Measurements from ENCODE around the gene FBXO47.
"Not testable (repeated sequence)": the region's sequence is repeated elsewhere in the genome, so short reads cannot be mapped to it uniquely, and the experiment has no call there.

FBXO47 gene

DNA sequence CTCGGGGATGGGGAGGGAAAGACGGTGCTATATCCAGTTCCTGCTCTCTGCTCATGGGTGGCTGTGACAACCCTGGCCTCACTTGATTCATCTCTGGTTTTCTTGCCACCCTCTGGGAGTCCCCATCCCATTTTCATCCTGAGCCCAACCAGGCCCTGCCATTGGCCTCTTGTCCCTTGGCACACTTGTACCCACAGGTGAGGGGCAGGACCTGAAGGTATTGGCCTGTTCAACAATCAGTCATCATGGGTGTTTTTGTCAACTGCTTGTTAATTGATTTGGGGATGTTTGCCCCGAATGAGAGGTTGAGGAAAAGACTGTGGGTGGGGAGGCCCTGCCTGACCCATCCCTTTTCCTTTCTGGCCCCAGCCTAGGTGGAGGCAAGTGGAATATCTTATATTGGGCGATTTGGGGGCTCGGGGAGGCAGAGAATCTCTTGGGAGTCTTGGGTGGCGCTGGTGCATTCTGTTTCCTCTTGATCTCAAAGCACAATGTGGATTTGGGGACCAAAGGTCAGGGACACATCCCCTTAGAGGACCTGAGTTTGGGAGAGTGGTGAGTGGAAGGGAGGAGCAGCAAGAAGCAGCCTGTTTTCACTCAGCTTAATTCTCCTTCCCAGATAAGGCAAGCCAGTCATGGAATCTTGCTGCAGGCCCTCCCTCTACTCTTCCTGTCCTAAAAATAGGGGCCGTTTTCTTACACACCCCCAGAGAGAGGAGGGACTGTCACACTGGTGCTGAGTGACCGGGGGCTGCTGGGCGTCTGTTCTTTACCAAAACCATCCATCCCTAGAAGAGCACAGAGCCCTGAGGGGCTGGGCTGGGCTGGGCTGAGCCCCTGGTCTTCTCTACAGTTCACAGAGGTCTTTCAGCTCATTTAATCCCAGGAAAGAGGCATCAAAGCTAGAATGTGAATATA, 46.6 kb downstream of the FBXO47 start:
- no peak for DNase-seq

DNA sequence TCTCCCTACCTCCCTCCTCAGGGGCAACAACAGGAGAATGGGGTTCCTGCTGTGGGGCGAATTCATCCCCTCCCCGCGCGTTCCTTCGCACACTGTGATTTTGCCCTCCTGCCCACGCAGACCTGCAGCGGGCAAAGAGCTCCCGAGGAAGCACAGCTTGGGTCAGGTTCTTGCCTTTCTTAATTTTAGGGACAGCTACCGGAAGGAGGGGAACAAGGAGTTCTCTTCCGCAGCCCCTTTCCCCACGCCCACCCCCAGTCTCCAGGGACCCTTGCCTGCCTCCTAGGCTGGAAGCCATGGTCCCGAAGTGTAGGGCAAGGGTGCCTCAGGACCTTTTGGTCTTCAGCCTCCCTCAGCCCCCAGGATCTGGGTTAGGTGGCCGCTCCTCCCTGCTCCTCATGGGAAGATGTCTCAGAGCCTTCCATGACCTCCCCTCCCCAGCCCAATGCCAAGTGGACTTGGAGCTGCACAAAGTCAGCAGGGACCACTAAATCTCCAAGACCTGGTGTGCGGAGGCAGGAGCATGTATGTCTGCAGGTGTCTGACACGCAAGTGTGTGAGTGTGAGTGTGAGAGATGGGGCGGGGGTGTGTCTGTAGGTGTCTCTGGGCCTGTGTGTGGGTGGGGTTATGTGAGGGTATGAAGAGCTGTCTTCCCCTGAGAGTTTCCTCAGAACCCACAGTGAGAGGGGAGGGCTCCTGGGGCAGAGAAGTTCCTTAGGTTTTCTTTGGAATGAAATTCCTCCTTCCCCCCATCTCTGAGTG, 47.7 kb downstream of the FBXO47 start:
- DNase-seq, result no peak

DNA sequence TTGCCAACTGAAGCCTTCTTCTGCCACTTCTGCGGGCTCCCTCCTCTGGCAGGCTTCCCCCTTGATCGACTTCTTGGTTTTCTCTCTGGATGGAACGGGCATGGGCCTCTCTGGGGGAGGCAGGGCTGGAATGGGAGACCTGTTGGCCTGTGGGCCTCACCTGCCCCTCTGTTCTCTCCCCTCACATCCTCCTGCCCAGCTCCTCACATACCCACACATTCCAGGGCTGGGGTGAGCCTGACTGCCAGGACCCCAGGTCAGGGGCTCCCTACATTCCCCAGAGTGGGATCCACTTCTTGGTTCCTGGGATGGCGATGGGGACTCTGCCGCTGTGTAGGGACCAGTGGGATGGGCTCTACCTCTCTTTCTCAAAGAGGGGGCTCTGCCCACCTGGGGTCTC, 48.3 kb downstream of the FBXO47 start:
- DNase-seq, result no peak

DNA sequence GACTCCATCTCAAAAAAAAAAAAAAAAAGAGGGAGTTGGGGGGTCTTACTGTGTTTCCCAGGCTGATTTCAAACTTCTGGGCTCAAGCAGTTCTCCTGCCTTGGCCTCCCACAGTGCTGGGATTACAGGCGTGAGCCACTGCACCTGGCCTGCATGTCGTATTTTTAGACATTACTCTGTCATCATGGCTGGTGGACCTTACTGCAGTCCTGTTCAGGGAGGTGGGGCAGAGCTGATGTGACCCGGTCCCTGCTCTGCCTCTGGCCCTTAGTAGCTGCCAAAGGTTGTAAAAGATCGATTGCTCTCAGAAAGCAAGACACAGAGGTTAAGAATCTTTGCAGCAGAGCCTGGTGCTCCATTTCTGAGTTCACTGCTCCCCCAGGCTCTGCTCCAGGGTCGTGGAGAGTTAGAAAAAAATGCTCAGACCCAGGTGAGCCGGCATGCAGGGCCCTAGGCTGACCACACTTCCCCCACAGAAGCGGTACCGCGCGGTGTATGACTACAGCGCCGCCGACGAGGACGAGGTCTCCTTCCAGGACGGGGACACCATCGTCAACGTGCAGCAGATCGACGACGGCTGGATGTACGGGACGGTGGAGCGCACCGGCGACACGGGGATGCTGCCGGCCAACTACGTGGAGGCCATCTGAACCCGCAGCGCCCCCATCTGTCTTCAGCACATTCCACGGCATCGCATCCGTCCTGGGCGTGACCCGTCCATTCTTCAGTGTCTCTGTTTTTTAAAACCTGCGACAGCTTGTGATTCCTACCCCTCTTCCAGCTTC, 48.9 kb downstream of the FBXO47 start:
- DNase-seq, result no peak

DNA sequence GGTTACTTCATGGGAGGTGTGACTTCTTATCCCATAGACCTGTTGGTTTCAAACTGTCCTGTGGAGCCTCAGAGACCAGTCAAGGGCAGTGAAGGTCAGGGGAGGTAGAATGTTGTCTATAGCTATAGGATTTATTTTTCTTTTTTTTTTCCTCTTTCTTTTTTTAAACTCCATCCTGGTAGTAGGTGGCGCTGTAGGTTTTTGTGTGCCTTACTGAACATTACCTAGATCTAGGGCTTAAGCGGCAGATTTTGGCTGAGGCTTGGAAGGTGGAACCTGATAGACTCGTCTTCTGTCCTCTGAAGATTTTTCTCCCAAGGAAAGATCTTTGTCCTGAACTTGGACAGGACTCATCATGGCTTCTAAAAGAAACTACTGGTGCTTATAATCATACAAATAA, 49.9 kb downstream of the FBXO47 start:
- no peak for DNase-seq

DNA sequence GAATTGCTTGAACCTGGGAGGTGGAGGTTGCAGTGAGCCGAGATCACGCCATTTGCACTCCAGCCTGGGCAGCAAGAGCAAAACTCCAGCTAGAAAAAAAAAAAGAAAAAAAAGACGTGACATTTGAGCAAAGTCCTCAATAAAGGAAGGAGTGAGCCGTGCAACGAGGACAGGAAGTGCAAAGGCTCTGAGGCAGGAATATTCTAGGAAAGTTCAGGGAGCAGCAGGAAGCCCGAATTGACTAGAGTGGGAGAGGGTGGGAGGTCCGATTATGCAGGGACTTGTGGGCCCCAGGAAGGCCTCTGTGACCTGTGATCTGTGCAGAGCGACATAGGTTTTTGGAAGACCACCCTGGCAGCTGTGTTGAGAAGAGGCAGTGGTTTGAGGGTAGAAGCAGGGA, 50.4 kb downstream of the FBXO47 start:
- DNase-seq, result no peak

DNA sequence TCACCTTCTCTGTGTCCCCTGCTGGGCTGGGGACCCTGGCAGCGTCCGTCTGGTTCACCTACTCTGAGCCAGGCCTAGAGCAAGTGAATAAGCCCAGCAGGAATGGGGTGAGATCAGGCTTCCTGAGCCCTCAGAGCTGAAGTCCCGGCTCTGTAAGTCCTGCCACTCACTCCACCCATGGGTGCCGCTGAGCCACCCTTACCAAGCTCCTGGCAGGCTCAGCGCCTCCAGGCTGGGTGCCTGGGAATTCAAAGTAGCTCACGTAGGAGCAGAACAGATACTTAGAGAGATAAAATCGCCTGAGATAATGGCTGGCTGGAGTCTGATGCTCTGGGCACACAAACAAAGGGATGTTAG, 51.6 kb downstream of the FBXO47 start:
- no peak for DNase-seq

DNA sequence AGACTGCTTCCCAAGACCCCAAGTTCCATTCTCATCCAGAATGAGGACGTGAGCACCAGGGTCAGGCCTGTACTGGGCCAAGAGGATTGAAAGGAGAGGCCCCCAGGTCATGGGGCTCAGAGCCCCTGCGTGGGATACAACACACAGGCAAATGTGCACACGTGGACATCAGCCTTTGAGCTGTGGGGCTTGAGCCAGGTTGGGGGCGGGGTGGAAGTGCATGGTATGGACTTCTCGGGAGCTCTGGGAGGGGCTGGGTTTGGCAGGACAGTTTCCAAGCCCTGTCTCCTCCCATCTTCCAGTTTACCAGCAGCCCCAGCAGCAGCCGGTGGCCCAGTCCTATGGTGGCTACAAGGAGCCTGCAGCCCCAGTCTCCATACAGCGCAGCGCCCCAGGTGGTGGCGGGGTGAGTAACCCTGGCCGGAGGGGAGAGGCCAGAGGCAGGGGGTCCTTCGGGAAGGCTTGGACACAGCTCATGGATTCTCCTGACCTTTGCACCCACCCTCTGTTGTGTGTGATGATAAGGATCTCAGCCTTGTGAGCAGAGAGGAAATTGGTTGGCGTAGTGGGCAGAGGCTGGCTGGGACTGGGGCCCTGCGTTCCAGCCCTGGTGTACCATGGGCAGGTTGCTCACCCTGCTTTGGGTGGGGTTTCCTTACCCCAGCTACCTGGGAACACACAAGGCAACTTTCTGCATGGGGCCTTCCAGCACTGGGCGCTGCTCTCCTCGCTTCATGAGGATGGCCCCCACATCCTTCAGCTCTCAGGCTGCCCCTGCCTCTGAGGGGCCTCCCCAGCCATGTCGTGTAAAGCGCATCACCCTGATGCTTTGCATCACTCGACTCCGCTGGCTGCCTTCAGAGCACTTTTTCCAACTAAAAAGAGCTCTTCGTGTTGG, 52.2 kb downstream of the FBXO47 start:
- DNase-seq, result no peak

DNA sequence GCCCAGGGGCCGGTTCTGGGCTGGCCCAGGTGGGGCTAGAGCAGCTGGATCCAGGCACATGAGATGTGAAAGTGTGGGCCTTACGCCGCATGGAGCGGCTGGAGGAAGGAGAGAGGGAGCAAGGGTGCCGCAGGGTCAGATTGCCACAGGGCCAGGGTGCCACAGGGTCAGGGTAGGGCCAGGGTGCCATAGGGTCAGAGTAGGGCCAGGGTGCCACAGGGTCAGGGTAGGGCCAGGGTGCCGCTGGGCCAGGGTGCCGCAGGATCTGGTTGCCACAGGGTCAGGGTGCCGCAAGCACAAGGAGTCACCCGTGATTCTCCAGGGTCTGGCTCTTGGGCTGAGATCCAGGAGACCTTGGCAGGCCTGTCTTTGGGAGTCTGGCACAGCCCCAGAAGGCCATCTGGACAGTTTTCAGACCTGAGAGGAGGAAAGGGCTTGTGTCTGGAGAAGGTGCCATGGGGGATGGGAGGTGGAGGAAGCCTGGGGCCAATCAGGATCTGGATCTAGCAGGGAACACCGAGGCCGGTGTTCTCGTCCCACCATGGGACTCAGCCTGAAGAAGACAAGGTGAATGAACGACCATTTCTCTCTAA, 54.9 kb downstream of the FBXO47 start:
- DNase-seq, result peak in 1 of 2 experiments; percentile 9

DNA sequence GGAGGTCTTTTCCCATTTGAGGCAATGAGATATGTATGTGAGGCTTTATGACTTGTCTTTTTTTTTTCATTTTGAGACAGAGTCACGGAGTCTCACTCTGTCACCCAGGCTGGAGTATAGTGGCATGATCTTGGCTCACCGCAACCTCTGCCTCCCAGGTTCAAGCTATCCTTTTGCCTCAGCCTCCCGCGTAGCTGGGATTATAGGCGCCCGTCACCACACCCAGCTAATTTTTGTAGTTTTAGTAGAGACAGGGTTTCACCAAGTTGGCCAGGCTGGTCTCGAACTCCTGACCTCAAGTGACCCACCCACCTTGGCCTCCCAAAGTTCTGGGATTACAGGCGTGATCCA, 55.5 kb downstream of the FBXO47 start:
- not testable (repeated sequence) for DNase-seq

DNA sequence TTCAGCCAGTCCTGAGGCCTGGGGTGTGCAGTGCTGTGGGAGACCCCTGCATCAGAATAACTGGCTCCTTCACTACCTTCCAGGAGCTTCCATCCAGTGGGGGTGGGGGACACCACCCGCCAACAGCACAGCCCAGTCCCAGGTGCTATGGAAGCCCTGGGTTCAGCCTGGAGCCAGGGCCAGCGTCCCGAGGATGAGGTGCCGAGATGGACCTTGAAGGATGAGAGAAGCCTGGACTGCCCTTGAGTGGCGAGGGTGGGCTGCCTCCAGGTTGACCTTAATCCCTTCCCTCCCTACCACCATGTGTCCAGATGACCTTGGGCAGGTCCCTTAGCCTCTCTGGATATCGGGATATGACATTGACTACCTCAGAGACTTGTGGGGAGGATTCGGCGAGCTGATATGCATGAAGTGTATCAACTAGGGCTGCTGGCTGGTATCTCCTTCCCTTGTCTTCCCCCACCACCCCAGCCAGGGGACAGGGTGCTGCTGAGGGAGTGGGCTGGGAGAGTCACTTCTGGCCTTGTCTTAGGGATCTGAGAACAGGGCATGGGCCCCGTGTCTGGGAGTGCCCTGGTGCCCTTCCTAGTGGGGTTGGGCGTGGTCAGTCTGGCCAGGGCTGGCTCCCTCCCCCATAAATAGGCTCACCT, 56.0 kb downstream of the FBXO47 start:
- no peak for DNase-seq

DNA sequence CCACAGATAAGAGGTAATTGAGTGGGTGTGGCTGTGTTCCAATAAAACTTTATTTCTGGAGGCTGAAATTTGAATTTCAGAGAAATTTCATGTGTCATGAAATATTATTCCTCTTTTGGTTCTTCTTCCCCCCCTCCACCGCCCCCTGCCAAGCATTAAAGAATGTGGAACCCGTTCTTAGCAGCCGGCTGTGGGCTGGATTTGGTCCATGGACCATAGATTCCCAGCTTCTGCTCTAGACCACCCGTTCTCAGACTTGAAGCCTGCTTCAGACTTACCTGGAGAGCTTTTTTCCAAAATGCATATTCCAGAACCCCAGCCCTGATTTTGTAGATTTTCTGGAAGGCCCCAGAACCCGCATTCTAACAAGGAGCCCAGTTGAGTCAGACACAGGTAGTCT, 56.9 kb downstream of the FBXO47 start:
- no peak for DNase-seq

DNA sequence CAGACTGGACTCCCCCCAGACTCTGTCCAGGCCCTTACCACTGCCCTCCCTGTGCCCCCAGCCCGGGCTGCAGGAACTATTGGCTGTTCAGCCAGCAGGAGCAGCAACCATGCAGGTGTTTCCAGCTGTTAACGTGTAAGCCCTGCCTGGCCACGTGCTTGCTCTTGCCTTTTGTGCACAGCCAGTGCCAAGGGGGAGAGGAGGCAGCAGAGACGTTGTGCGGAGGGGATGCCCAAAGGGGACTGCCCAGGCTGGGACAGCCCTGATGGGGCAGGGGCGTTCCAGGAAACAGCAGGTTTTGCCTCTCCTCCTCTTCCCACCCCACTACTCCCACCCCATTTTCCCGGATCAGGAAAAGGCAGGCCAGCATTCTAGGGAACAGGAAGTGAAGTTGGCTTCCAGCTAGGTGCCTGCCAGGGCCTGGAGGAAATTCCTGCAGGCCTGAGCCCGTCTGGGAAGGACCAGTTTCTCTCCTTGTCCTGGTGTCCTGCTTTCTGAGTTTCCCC, 58.5 kb downstream of the FBXO47 start:
- DNase-seq, result no peak

DNA sequence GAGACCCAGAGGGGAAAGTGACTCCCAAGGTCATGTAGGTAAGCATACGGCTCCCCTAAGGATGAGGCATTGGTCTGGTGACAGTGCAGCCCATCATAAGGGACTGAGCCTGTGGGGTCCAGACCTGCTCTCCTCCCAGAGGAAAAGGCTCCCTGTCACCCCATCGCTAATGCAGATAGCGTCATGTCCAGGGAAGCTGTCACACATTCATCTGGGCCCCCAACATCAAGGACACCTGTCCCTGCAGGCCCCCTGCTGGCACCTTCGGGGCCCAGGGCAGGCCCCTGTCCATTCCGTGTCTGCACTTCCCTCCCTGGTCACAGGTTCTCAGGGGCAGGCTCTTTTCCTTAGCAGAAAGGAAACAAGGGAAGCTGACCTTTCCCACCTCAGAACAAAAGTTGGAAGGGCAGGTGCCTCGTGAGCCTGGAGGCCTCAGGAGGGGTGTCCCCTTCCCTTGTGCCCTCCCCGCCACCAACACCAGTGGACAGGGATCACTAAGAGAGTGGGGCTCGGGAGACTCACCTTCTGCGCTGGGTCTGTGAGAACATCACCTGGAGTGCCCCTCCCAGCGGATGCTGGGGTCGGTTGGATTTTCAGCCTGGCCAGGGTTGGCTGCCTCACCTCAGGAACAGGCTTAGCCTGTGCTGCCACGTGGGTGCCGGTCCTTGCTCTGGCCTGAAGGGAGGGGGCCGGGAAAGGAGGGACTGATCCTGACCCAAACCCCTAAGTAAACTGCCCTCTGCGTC, 59.1 kb downstream of the FBXO47 start:
- no peak for DNase-seq

DNA sequence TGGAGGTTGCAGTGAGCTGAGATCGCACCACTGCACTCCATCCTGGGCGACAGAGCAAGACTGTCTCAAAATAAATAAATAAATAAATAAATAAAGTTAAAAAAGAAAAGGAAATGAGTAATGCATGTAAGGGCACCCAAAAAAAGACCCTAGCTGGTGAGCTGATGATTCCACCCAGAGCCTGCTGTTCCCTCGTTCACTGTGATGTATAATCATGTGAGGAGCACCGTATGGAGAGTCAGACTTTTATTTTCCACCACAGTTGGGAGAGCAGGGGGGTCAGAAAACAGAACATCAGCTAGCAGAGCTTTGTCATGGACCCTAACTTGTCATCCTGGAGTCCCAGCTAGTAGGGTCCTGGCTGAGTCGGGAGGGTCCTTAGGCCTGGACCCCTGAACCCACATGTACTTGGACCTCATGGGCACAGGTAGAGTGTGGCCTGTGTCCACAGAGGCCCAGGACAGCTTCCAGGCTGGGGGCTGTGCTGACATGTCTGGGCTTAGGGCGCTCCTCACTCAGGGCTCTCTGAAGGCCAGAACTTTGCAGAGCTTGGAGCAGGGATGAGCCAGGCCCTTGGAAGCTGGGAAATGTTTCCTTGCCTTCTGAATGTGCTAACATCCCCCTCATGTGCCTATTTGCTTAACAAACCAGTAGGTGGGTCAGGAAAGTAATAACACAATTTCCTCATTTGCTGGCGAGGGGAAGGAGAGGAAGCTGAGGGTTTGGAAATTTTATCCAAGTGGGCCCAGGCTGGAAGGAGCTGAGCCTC, 60.6 kb downstream of the FBXO47 start:
- DNase-seq, result no peak

DNA sequence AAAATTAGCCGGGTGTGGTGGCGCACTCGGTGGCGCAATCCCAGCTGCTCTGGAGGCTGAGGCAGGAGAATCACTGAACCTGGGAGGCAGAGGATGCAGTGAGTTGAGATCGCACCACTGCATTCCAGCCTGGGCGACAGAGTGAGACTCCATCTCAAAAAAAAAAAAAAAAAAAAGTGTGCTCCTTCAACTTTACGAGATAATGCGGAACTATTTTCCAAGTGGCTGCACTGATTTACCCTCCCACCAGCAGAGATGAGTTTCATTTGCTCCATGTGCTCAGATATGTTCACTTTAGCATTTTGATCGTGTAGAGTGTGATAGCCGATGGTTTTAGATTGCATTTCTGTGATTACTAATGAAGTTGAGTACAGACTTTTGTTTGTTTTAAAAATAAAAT, 61.8 kb downstream of the FBXO47 start:
- DNase-seq, result no peak

DNA sequence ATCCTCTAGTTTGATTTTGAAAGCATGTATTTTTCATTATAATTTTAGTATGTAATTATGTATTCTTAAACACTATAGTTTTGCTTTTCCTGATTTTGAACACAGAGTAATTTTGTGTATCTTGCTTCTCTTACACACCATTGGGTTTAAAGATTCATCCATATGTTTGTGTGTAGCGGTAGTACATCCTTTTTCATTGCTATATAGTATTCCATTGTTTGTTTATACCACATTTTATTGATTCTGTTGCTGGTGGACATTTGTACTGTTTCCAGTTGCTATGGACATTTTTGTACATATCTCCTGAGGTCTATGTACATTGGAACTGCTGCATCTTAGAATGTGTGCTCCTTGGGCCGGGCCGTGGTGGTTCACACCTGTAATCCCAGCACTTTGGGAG, 62.3 kb downstream of the FBXO47 start:
- no peak for DNase-seq

DNA sequence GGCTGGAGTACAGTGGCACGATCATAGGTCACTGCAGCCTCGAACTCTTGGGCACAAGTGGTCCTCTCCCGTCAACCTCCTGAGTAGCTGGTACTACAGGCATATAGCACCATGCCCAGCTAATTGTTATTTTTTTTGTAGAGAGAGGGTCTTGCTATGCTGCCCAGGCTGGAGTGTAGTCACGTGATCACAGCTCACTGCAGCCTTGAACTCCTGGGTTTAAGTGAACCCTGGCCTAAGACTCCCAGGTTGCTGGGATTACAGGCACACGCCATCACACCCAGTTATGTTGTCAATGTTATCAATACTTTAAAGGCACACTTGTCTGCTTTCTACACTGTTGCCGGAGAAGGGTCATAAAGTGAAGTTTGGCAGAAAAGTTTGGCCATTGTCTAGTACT, 63.8 kb downstream of the FBXO47 start:
- DNase-seq, result no peak

DNA sequence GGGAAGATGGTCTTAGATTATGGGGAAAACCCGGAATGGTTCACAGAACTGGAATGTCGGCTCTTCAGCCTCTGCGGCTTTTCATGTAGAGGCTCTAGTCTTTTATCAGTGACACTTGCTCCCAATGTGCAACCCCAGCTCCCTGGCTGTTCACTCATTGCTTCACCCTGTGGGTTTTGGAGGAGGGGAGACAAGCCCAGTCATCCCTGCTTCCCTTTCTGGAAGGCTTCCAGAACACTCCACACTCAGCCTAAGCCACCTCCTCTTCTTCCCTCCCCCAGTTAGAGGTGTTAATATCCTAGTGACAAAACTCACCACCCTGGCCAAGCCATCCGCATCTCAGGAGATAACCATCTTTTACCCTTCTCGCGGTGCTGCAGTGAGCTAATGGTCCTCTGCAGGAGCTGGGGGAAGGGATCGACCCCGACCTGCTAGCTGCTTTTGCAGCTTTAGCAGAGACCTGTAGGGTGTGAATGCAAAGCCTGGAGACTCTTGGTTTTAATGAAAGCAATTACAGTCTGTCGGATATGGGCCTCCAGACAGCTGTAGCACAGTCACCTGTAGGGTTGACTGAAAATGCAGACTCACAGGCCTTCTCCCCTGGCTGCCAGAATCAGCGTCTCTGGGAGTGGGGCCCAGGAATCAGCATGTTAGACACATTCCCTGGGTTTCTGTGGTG, 66.1 kb downstream of the FBXO47 start:
- DNase-seq, result no peak

All from cerebellar nuclear complex (tissue), 1 donor.